ENCODE data around the gene DPYD.

DPYD gene

GRCh38 chr1:97691325-97691724 lies 229.5 kb downstream of the DPYD start:
- DNase-seq (ENCODE audit: low read depth) = no peak

DNA sequence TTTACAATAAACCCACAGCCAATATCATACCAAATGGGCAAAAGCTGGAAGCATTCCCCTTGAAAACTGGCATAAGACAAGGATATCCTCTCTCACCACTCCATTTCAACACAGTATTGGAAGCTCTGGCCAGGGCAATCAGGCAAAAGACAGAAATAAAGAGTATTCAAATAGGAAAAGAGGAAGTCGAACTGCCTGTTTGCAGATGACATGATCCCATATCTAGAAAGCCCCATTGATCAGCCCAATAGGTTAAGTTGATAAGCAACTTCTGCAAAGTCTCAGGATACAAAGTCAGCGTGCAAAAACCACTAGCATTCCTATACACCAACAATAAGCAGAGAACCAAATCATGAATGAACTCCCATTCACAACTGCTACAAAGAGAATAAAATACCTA lies 235.5 kb downstream of the DPYD start:
- DNase-seq (ENCODE audit: low read depth) = no peak

GRCh38 chr1:97680894-97681293 lies 239.9 kb downstream of the DPYD start:
- DNase-seq (ENCODE audit: low read depth) = no peak

DNA sequence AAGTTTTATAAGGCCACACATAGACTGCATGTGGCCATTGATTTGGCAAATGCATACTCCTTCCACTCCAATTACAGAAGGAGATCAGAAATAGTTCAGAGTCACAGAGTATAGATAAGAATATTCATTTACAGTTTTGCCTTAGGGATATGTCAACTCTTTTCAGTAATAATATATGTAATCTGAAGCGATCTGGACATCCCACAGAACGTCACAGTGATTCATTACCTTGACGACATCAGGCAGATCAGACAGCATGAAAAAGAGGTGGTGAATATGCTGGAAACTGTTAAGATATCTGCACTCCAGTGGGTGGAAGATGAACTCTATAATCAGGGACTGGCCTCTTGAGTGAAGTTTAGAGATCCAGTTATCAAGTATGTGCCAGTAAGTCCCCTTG lies 240.4 kb downstream of the DPYD start:
- no peak for DNase-seq (ENCODE audit: low read depth)

DNA sequence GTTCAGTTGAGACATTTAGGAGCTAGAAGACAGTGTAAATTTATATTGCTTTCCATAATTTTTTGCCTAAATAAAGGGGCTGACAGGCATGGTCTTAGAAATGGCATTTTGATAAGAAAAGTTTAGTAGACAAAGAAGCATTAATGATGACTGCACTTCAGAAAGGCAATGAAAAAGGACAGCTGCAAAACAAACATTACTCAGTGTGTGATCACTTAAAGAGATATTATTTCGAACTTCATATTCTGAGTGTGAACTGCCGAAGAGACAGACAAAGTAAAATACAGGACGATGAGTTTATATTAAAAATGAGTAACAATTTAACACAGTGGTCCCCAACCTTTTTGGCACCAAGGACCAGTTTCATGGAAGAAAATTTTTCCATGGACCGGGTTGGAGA lies 243.1 kb downstream of the DPYD start:
- no peak for DNase-seq (ENCODE audit: low read depth)

DNA sequence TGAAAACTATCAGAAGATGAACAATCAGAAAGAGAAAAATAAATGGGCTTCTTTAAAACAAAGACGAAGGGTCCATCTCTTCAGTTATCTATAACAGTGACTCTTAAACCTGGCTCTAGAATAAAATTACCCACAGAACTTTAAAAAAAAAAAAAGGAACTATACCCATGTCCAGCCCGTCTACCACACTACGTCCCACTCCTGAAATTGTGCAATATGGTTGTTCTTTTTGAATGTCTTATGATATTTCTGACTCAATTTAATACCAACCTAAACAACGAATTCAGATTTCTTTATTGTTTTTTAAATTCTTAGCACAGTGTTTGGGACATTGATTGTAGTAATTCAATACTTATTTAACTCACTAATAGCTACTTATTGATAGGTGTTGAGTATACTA lies 246.3 kb downstream of the DPYD start:
- DNase-seq (ENCODE audit: low read depth) = no peak

- DNase-seq (ENCODE audit: low read depth) = no peak
Observed at GRCh38 chr1:97668945-97669344, 251.9 kb downstream of the DPYD start.

- no peak for DNase-seq (ENCODE audit: low read depth)
Observed at GRCh38 chr1:97660431-97661105, 260.3 kb downstream of the DPYD start.

DNA sequence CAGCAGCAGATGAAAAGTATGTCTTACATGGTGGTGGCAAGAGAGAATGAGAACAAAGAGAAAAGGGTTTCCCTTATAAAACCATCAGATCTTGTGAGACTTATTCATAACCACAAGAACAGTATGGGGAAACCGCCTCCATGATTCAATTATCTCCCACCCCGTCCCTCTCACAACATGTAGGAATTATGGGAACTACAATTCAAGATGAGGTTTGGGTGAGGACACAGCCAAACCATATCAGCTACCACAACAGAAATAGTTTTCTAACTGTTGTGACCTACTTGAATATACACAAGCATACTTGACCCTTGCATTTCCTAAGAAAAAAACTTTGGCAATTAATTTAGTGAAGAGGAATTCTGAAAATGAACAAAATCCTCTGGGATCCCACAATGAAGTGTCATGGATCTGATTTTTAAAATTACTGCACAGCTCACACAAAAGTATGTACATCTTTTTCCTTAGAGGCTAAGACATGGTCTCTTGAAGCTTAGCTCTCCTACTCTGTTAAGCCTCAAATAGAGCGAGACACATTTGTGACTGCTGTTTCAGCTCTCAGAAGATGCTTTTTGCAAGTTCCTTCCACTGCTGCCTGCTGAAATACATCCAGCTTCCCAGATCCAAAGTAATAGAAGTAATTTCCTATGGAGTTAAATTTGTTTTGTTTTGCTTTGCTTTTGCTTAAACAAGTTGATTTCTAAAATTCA lies 265.8 kb downstream of the DPYD start:
- no peak for DNase-seq (ENCODE audit: low read depth)

DNA sequence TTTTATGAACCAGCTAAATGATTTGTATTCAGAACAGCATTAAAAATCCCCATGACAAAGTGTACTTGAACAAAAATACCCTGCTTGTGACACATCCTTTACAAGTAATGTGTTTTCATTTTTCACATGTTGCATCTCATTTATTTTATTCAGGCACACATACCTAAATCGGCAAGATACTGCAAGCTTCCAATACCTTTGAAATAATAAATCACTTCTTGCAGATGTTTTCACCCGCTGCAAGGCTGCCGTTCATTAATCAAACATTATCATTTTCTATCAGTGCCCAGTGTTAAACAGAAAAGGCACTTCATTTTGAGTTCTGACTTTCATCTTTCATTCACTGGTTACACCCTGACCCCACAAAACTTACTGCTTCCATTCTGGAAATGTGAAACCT lies 269.6 kb downstream of the DPYD start:
- DNase-seq (ENCODE audit: low read depth) = no peak

- no peak for DNase-seq (ENCODE audit: low read depth)
Observed at GRCh38 chr1:97649591-97649990, 271.2 kb downstream of the DPYD start.

GRCh38 chr1:97647776-97648175 lies 273.1 kb downstream of the DPYD start:
- no peak for DNase-seq (ENCODE audit: low read depth)

GRCh38 chr1:97646071-97646470 lies 274.8 kb downstream of the DPYD start:
- DNase-seq (ENCODE audit: low read depth) = no peak

DNA sequence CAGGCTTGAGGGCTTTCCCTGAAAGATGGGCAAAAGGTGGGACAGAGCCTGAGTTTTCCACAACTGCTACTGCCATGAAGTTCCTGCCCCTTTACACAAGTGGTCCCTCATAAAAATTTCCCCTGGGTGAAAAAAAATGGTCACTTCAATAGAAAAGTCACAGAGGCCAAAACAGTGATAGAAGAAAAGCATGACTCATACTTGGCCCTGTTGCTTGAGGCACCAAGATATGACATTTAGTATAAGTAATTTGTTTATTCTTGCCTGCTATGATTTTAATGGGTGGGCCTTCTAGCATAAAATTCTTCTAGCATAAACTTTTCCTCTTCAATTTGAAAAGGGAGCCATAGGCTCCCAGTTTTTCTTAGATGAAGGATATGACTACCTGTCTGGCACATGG lies 280.2 kb downstream of the DPYD start:
- no peak for DNase-seq (ENCODE audit: low read depth)

DNA sequence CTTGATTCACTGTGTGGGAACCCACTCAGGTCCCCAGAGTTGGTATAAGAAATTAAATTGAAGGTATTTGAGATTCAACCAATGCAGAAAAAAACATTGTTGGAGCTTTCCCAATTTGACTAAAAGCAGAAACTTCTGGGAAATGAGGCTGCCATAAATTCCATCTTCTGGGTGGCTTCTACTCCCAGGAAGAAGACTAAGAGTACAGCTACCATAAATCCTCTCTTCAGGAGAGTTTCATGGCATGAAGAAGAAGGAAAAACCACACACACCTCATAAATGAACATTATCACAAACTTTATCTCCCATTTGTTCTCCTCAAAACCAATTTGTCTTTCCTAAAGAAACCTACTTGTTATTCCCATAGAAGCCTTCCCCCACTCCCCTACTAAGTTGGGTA lies 283.9 kb downstream of the DPYD start:
- DNase-seq (ENCODE audit: low read depth) = no peak

DNA sequence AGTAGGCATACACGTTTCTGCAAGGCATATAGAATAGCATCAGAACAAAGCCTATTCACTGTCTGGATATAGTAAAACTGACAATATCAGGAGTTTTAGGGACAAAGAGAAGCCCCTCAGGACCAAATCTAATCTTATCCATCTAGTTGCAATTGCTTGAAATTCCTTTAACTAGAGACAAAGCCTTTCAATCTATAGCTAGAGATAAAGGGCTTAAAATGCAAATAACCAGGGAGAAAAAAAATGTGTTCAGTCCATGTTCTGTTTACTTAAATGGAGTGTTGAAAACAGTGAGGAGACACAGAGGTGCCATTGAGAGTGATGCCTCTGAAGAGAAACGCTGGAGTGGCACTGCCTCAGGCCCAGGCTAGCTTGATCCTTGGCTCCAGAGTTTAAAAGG lies 286.1 kb downstream of the DPYD start:
- DNase-seq (ENCODE audit: low read depth) = no peak

- no peak for DNase-seq (ENCODE audit: low read depth)
Observed at GRCh38 chr1:97632776-97633175, 288.1 kb downstream of the DPYD start.

- DNase-seq (ENCODE audit: low read depth) = no peak
Observed at GRCh38 chr1:97632075-97632474, 288.8 kb downstream of the DPYD start.

DNA sequence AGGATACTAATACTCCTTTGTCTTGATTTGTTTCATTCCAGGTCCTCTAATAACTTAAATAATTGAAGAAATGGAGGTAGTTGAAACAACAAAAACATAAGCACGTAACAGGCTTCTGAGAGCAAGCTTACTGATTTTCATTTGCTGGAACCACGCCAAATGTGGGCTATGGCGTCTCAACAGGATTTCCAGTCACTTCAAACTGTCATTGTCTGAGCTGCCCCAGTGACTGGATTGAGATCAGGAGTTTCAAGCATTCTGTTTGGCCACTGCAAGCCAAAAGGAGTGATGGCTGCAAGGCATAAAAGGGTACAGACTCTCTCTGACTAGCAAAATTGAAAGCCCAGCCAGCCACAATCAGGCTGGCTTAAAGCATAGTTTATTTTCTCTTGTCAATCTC lies 289.9 kb downstream of the DPYD start:
- no peak for DNase-seq (ENCODE audit: low read depth)

DNA sequence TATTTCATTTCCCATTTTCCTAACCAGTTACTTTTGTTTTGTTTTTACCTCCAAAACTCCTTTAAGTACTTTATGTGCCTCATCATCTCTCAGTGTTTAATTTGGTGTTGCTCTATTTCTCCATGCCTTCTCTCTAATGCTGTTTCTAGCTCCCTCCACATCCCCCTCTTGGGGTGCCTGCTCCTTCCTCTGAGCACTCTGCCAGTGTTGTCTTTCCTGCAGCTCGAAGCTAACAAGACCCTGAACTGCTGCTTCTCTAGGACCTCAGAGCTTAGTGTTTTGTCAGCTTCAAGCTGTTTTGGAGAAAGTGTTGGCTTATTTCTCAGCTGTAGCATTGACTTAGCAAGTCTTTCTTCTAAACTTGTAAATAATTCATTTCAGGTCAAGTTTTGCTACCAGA lies 290.6 kb downstream of the DPYD start:
- no peak for DNase-seq (ENCODE audit: low read depth)

GRCh38 chr1:97623220-97623619 lies 297.6 kb downstream of the DPYD start:
- DNase-seq (ENCODE audit: low read depth) = no peak

DNA sequence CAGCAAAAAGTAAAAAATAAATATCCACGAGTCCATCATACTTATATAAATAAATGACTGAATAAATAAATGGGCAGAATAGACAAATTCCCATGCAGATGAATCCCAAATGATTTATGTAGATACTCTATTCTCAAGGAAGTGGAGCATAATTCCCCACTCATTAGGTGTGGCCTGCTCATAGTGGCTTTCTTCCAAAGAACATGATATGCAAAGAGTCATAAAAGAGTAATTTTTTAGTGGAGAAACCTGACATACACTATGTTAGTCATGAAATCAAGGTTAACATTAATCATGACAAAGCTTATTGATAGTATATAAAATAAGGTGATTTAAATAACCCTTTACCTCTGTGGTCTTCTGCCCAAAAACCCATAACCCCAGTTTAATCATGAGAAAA lies 298.9 kb downstream of the DPYD start:
- no peak for DNase-seq (ENCODE audit: low read depth)

- DNase-seq (ENCODE audit: low read depth) = no peak
Observed at GRCh38 chr1:97619706-97620105, 301.1 kb downstream of the DPYD start.

GRCh38 chr1:97610748-97611147 lies 310.1 kb downstream of the DPYD start:
- no peak for DNase-seq (ENCODE audit: low read depth)
